ENCODE results near the gene N4BP3. TPM values are rescaled to one million over a fixed set of nuclear protein-coding genes. Genes with fewer than 3 reads are reported as not detected.

N4BP3 gene
- total RNA-seq, 1 donor, result 0.18 TPM

DNA sequence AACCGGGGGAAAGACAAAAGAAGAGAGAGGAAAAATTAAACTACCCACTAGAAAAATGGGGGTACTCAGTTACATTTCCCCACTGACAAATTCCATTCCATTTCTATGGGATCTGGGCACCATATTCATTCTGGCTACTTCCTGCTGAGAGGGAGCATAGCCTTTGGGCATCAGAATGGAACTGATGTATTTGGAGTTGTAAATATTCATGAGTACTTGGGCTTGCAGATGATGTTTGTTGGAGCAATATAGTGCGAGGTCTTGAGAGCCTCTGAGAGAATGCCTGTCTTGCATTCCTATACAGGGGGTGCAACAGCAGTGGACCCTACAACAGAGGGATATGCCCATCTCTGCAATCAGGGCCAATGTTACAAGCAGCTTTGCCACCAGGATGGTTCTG, 57.1 kb downstream of the N4BP3 start:
- TF ChIP-seq, protein P1, sequence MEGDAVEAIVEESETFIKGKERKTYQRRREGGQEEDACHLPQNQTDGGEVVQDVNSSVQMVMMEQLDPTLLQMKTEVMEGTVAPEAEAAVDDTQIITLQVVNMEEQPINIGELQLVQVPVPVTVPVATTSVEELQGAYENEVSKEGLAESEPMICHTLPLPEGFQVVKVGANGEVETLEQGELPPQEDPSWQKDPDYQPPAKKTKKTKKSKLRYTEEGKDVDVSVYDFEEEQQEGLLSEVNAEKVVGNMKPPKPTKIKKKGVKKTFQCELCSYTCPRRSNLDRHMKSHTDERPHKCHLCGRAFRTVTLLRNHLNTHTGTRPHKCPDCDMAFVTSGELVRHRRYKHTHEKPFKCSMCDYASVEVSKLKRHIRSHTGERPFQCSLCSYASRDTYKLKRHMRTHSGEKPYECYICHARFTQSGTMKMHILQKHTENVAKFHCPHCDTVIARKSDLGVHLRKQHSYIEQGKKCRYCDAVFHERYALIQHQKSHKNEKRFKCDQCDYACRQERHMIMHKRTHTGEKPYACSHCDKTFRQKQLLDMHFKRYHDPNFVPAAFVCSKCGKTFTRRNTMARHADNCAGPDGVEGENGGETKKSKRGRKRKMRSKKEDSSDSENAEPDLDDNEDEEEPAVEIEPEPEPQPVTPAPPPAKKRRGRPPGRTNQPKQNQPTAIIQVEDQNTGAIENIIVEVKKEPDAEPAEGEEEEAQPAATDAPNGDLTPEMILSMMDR (IDR thresholded peaks at IDR 0.05; ENCODE audit: insufficient read depth, low read length), result no peak
- H3K4me3 ChIP-seq (ENCODE audit: low read depth, low read length), result no peak overlapping the region
- no peak for DNase-seq (ENCODE audit: low read depth)

DNA sequence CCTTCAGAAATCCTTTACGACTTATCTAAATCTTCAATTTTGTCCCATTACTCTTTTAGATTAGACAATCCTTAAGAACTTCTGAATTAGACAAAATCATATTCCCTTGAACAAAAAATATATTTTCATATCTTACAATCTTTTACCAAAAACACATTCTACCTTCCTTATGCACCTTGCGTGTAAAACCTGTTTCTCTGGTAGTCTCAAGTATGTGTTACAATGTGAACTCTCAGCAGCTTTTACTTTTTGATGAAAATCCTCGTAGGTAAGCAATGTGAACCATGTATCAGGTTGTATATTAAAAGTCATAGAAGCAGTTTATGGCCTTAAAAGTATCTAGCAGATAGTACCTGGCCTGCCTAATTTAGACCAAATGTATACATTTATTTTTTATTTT, 61.1 kb downstream of the N4BP3 start:
- no peak for DNase-seq (ENCODE audit: low read depth)
- TF ChIP-seq, protein P1 (IDR thresholded peaks at IDR 0.05; ENCODE audit: insufficient read depth, low read length), result no peak
- no peak overlapping the region for H3K4me3 ChIP-seq (ENCODE audit: low read depth, low read length)

Other genes starting within 250 kb of the N4BP3 start
- not detected in 2 replicates for gene PROP1, start 117.3 kb upstream of the N4BP3 start, total RNA-seq (ENCODE audit: low replicate concordance)
- gene RMND5B, start 17.5 kb downstream of the N4BP3 start, total RNA-seq (ENCODE audit: low replicate concordance), result 11.8 and 25.8 TPM in 2 replicates
- 29.8 and 162 TPM in 2 replicates for gene NHP2, start 40.4 kb downstream of the N4BP3 start, total RNA-seq (ENCODE audit: low replicate concordance)
- gene GMCL2, start 73.8 kb downstream of the N4BP3 start, total RNA-seq (ENCODE audit: low replicate concordance), result not detected in 2 replicates
- gene HNRNPAB, start 91.0 kb downstream of the N4BP3 start, total RNA-seq (ENCODE audit: low replicate concordance), result 62.9 and 106 TPM in 2 replicates
- gene PHYKPL, start 119.3 kb downstream of the N4BP3 start, total RNA-seq (ENCODE audit: low replicate concordance), result 25.0 and 27.9 TPM in 2 replicates

All from fibroblast of the aortic adventitia (primary cell).